PC-9 (cell line): ENCODE measurements around the gene FERMT2. TPM values are rescaled to one million over a fixed set of nuclear protein-coding genes. Genes with fewer than 3 reads are reported as not detected.

ENCODE experiments used
- BruUV-seq: library from RNA; stranded (reverse); fragments of 400-500 nt; replicated peaks from 2 replicates; lab custom pipeline; 2021; lab: Mats Ljungman, UMichigan
- CTCF ChIA-PET: fragments of 300-600 bp; sonication (Branson Sonifier 250); formaldehyde crosslinking; loops from one replicate; lab custom pipeline; 2022; ENCODE audit warnings: antibody characterized with exemption; lab: Charles Lee
- POLR2A ChIA-PET: fragments of 300-600 bp; sonication (Branson Sonifier 250); formaldehyde crosslinking; loops from one replicate; lab custom pipeline; 2022; ENCODE audit warnings: antibody characterized with exemption; ENCODE audit not compliant: unreplicated experiment; lab: Charles Lee
- DNase-seq, 2 experiments: peaks; one replicate each; pipeline versions ENCODE4 v3.0.0 to v3.0.0-alpha.2; 2015 to 2022; ENCODE audit warnings: mixed read lengths in 1 of 2
- H2AFZ ChIP-seq: fragments of 200-600 bp; sonication (generic); 2 replicates; pipeline ENCODE4 v1.8.1; 2017; ENCODE audit warnings: antibody characterized with exemption
- H3F3A ChIP-seq: fragments of 200-600 bp; sonication (generic); 2 replicates; pipeline ENCODE4 v1.8.1; 2017; ENCODE audit warnings: antibody characterized with exemption, mild to moderate bottlenecking, low read depth; ENCODE audit not compliant: insufficient read depth
- H3K27ac ChIP-seq: fragments of 200-600 bp; sonication (generic); 2 replicates; pipeline ENCODE4 v1.6.1; 2016; ENCODE audit warnings: mixed run types
- H3K27me3 ChIP-seq: fragments of 200-600 bp; sonication (generic); 2 replicates; pipeline ENCODE4 v1.6.1; 2016; ENCODE audit warnings: low read depth, mixed run types; ENCODE audit not compliant: insufficient read depth
- H3K36me3 ChIP-seq: fragments of 200-600 bp; sonication (generic); 2 replicates; pipeline ENCODE4 v1.6.1; 2016; ENCODE audit warnings: low read depth, mixed run types
- H3K4me1 ChIP-seq: fragments of 200-600 bp; sonication (generic); replicated peaks from 2 replicates; pipeline ENCODE4 v1.6.1; 2016; ENCODE audit warnings: mixed run types; ENCODE audit not compliant: insufficient read depth
- H3K4me2 ChIP-seq: fragments of 200-600 bp; sonication (generic); 2 replicates; pipeline ENCODE4 v1.6.1; 2017; ENCODE audit warnings: mixed run types
- H3K4me3 ChIP-seq: fragments of 200-600 bp; sonication (generic); 2 replicates; pipeline ENCODE4 v1.6.1; 2016; ENCODE audit warnings: mixed run types
- H3K79me2 ChIP-seq: fragments of 200-600 bp; sonication (generic); 2 replicates; pipeline ENCODE4 v1.6.1; 2017; ENCODE audit warnings: low read depth, mixed run types
- H3K9me2 ChIP-seq: fragments of 200-600 bp; sonication (generic); 2 replicates; pipeline ENCODE4 v1.8.1; 2017; ENCODE audit warnings: mild to moderate bottlenecking; ENCODE audit not compliant: insufficient read depth
- H3K9me3 ChIP-seq: fragments of 200-600 bp; sonication (generic); 2 replicates; pipeline ENCODE4 v1.8.1; 2016; ENCODE audit warnings: low read depth; ENCODE audit not compliant: insufficient read depth
- H4K20me1 ChIP-seq: fragments of 200-600 bp; sonication (generic); 2 replicates; pipeline ENCODE4 v1.8.1; 2017; ENCODE audit not compliant: insufficient read depth
- CTCF ChIP-seq: fragments of 200-600 bp; sonication (generic); conservative IDR thresholded peaks from 2 replicates; pipeline ENCODE4 v1.6.1; 2017; ENCODE audit warnings: mixed run types, antibody characterized with exemption, mild to moderate bottlenecking, moderate library complexity
- EZH2 ChIP-seq: fragments of 200-600 bp; sonication (generic); IDR thresholded peaks from 2 replicates; pipeline ENCODE4 v1.8.0; 2017; ENCODE audit warnings: antibody characterized with exemption, low read depth
- intact Hi-C: fragments of 100-400 bp; cut with micrococcal nuclease; formaldehyde crosslinking; loops from one replicate; pipeline ENCODE4 v1.10.0; 2022; ENCODE audit not compliant: unreplicated experiment
- total RNA-seq: library from RNA; stranded (reverse); gene quantifications from 2 replicates; pipeline ENCODE4 v1.2.3, GENCODE V29; 2021

FERMT2 gene
- total RNA-seq, 1 experiment from 2014 or later = 9.0 TPM

- Histone ChIP-seq H3K9me3 (no peaks in the 10 kb centered on the region), H3K27me3 (no peaks in the 10 kb centered on the region), H3K9me2 (no peaks in the 10 kb centered on the region), H3K4me1 (no peaks in the 10 kb centered on the region), H3F3A (no peaks in the 10 kb centered on the region), H3K4me2 (no peak overlapping the region), H2AFZ (no peak overlapping the region), H3K79me2 (no peaks in the 10 kb centered on the region), H3K4me3 (no peak overlapping the region), H4K20me1 (no peaks in the 10 kb centered on the region), H3K27ac (no peak overlapping the region), H3K36me3 (no peaks in the 10 kb centered on the region)
- intact Hi-C loops = no loop called here
- CTCF ChIA-PET = no interaction called here
- no peak for DNase-seq
- POLR2A ChIA-PET = interaction anchor here (0.6 kb wide), 2 partner anchors 12 to 178 kb away, joined by 6 to 12 read pairs; no protein-coding TSS in a partner anchor
- TF ChIP-seq EZH2 (no peak), CTCF (no peak)
- no TSS peak for BruUV-seq
Observed at GRCh38 chr14:52996493-52996892, 45.6 kb upstream of the FERMT2 start.

- no peak overlapping the region for H2AFZ ChIP-seq
- no peaks in the 10 kb centered on the region for H4K20me1 ChIP-seq
- H3K4me2 ChIP-seq = no peak overlapping the region
- POLR2A ChIA-PET = interaction anchor here (0.6 kb wide), 1 partner anchor 13 kb away, joined by 6 read pairs; no protein-coding TSS in a partner anchor
- H3K79me2 ChIP-seq = no peaks in the 10 kb centered on the region
- H3K4me1 ChIP-seq = no peaks in the 10 kb centered on the region
- H3F3A ChIP-seq = no peaks in the 10 kb centered on the region
- BruUV-seq = no TSS peak
- H3K27me3 ChIP-seq = no peaks in the 10 kb centered on the region
- TF ChIP-seq CTCF = no peak
- no peak for TF ChIP-seq EZH2
- CTCF ChIA-PET = no interaction called here
- H3K36me3 ChIP-seq = no peaks in the 10 kb centered on the region
- H3K4me3 ChIP-seq = no peak overlapping the region
- H3K9me2 ChIP-seq = no peaks in the 10 kb centered on the region
- intact Hi-C loops = no loop called here
- H3K27ac ChIP-seq = no peak overlapping the region
- no peaks in the 10 kb centered on the region for H3K9me3 ChIP-seq
- DNase-seq = no peak
Observed at GRCh38 chr14:52995998-52996397, 45.1 kb upstream of the FERMT2 start.

GRCh38 chr14:52992236-52992870 lies 41.5 kb upstream of the FERMT2 start:
- CTCF ChIA-PET = no interaction called here
- H3K9me3 ChIP-seq = no peaks in the 10 kb centered on the region
- H3K27me3 ChIP-seq = no peaks in the 10 kb centered on the region
- no peaks in the 10 kb centered on the region for H4K20me1 ChIP-seq
- no peaks in the 10 kb centered on the region for H3K4me1 ChIP-seq
- intact Hi-C loops = no loop called here
- no peak overlapping the region for H3K27ac ChIP-seq
- no peak for TF ChIP-seq CTCF
- no peak for TF ChIP-seq EZH2
- no peaks in the 10 kb centered on the region for H3F3A ChIP-seq
- H3K36me3 ChIP-seq = no peaks in the 10 kb centered on the region
- H3K9me2 ChIP-seq = no peaks in the 10 kb centered on the region
- H2AFZ ChIP-seq = no peak overlapping the region
- POLR2A ChIA-PET = no interaction called here
- BruUV-seq = no TSS peak
- no peak for DNase-seq
- no peak overlapping the region for H3K4me2 ChIP-seq
- H3K4me3 ChIP-seq = no peak overlapping the region
- H3K79me2 ChIP-seq = no peaks in the 10 kb centered on the region
